Measurements from ENCODE around the gene PLEKHG2. TPM values are rescaled to one million over a fixed set of nuclear protein-coding genes. Genes with fewer than 3 reads are reported as not detected.

The PLEKHG2 gene
- total RNA-seq, 2 experiments from 2014 or later = 30.4 to 65.9 TPM

DNA sequence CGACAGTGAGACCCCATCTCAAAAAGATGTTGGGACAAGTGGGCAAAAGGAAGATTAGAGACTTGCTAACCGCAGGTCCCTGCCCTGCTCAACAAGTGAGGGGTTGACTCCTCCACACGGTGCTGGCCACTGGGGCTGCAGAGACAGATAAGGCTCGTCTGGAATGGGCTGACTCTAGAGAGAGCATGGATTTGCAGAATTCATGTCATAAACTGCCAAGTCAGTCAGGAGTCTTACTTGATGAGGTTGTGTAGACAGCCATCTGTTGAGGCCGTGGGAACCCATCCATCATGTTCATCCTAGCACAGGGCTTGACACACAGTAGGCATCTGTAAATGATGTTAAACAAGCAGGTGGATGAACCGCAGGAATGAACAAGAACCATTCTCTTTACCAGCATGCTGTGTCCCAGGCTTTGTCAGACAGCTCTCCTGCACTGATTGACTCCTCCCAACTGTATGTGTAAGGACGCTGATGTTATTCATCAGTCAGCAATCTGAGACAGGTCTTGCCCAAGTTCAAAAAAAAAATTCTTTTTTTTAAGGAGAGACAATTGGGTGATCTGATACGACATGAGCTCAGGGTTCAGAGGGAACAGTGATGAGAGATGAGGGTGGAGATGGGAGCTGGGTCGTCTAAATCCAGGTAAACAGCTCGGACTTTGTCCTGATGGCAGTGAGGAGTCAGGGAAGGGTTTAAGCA, 30.4 kb upstream of the PLEKHG2 start:
- H3K4me2 ChIP-seq (ENCODE audit: low read length) = no peak overlapping the region

DNA sequence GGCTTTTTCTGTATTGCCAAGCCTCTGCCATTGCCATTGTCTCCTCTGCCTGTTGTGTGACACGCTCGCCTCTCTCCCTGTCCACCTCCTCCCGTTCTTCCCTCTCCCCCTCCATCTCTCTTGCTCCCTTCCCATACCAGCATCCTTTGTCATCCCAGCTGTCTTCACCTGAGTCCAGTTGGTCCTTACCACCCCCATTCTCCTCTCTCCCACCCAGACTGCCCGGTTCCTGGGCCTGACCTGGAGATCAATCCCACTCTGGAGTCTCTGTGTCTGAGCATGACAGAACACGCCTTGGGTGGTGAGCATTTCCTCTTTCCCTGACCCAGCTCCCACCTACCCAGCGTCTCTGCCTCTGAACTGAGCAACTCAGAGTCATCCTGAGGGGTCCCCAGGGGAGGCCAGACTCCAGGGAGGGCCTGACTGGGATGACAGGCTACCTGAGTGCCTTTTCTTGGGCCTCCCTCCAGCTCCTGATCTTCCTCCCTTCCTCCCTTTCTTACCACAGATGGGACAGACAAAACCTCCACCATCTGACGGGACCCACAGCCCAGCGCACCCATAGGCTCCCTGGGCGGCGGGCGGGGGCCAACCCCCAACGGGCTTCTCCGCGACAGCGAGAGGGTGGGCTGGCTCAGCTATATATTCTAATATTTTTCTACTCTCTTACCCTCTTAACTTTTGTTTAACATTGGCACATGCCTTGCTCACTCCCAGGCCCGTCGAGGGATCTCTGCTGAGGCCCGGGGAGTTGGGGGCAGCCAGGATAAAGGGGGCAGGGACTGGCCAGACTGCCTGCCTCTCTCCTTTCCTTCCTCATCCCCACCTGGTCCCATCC, 29.3 kb upstream of the PLEKHG2 start:
- Histone ChIP-seq H3K36me3 (ENCODE audit: insufficient read depth, low read length) (peaks cover 88% of the 10 kb centered on the region), H3K9me2 (ENCODE audit: insufficient read depth, low read length) (no peaks in the 10 kb centered on the region), H3K4me1 (ENCODE audit: insufficient read depth, low read length, poor library complexity, severe bottlenecking) (no peaks in the 10 kb centered on the region), H3K4me2 (ENCODE audit: low read length) (no peak overlapping the region), H3K4me3 (ENCODE audit: low read depth, low read length, poor library complexity, severe bottlenecking) (no peak overlapping the region), H2AFZ (ENCODE audit: low read length) (no peak overlapping the region), H3K9me3 (ENCODE audit: low read length) (no peaks in the 10 kb centered on the region), H4K20me1 (ENCODE audit: insufficient read depth, low read length) (0 out of 2 replicates have a peak, but pooled peaks cover 3% of the 10 kb centered on the region), H3K79me2 (ENCODE audit: insufficient read depth, low read depth, low read length) (no peaks in the 10 kb centered on the region), H3K27ac (ENCODE audit: low read depth, low read length, poor library complexity, severe bottlenecking) (no peak overlapping the region)
- CTCF ChIA-PET (ENCODE audit: unreplicated experiment) = no interaction called here
- DNase-seq (ENCODE audit: low spot score) = no peak
- POLR2A ChIA-PET = no interaction called here
- intact Hi-C loops (cut with micrococcal nuclease; ENCODE audit: unreplicated experiment) = no loop called here
- no TSS peak for BruUV-seq (replicated peaks)
- TF ChIP-seq, protein P1, sequence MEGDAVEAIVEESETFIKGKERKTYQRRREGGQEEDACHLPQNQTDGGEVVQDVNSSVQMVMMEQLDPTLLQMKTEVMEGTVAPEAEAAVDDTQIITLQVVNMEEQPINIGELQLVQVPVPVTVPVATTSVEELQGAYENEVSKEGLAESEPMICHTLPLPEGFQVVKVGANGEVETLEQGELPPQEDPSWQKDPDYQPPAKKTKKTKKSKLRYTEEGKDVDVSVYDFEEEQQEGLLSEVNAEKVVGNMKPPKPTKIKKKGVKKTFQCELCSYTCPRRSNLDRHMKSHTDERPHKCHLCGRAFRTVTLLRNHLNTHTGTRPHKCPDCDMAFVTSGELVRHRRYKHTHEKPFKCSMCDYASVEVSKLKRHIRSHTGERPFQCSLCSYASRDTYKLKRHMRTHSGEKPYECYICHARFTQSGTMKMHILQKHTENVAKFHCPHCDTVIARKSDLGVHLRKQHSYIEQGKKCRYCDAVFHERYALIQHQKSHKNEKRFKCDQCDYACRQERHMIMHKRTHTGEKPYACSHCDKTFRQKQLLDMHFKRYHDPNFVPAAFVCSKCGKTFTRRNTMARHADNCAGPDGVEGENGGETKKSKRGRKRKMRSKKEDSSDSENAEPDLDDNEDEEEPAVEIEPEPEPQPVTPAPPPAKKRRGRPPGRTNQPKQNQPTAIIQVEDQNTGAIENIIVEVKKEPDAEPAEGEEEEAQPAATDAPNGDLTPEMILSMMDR (conservative IDR thresholded peaks at IDR 0.05; ENCODE audit: low read length) = no peak
- no peak for TF ChIP-seq EZH2phosphoT487 (IDR thresholded peaks at IDR 0.05; ENCODE audit: borderline replicate concordance, low read depth, low read length)

More for the DNA sequence above, 30.4 kb upstream of the PLEKHG2 start:
- intact Hi-C loops (cut with micrococcal nuclease; ENCODE audit: unreplicated experiment) = no loop called here
- POLR2A ChIA-PET = no interaction called here
- no peaks in the 10 kb centered on the region for H3K9me2 ChIP-seq (ENCODE audit: insufficient read depth, low read length)
- DNase-seq (ENCODE audit: low spot score) = no peak
- no peak overlapping the region for H3K27ac ChIP-seq (ENCODE audit: low read depth, low read length, poor library complexity, severe bottlenecking)
- H3K4me1 ChIP-seq (ENCODE audit: insufficient read depth, low read length, poor library complexity, severe bottlenecking) = no peaks in the 10 kb centered on the region
- no peak overlapping the region for H2AFZ ChIP-seq (ENCODE audit: low read length)
- H3K9me3 ChIP-seq (ENCODE audit: low read length) = no peaks in the 10 kb centered on the region
- H3K4me3 ChIP-seq (ENCODE audit: low read depth, low read length, poor library complexity, severe bottlenecking) = no peak overlapping the region
- no TSS peak for BruUV-seq (replicated peaks)
- H3K79me2 ChIP-seq (ENCODE audit: insufficient read depth, low read depth, low read length) = no peaks in the 10 kb centered on the region
- H4K20me1 ChIP-seq (ENCODE audit: insufficient read depth, low read length) = 0 out of 2 replicates have a peak, but pooled peaks cover 3% of the 10 kb centered on the region
- peaks cover 88% of the 10 kb centered on the region for H3K36me3 ChIP-seq (ENCODE audit: insufficient read depth, low read length)
- TF ChIP-seq, protein P1 (conservative IDR thresholded peaks at IDR 0.05; ENCODE audit: low read length) = no peak
- no peak for TF ChIP-seq EZH2phosphoT487 (IDR thresholded peaks at IDR 0.05; ENCODE audit: borderline replicate concordance, low read depth, low read length)
- CTCF ChIA-PET (ENCODE audit: unreplicated experiment) = no interaction called here

Data from OCI-LY7 (cell line).